AG09309 (cell line): ENCODE measurements around the gene SWAP70.

Source experiments
- DNase-seq: peaks from one replicate; pipeline ENCODE4 v3.0.0-alpha.2; 2010; ENCODE audit warnings: low read depth
- H3K4me3 ChIP-seq: 2 replicates; pipeline ENCODE4 v1.5.1; 2011; ENCODE audit warnings: mild to moderate bottlenecking, low read depth, low read length, moderate library complexity; ENCODE audit not compliant: control insufficient read depth
- TF ChIP-seq, protein P1 (sequence below): IDR thresholded peaks from 2 replicates; pipeline ENCODE4 v1.5.1; 2011; ENCODE audit warnings: mild to moderate bottlenecking, low read depth, low read length, inconsistent platforms; ENCODE audit not compliant: insufficient read depth, control insufficient read depth; ENCODE audit errors: missing control alignments

SWAP70 gene

DNA sequence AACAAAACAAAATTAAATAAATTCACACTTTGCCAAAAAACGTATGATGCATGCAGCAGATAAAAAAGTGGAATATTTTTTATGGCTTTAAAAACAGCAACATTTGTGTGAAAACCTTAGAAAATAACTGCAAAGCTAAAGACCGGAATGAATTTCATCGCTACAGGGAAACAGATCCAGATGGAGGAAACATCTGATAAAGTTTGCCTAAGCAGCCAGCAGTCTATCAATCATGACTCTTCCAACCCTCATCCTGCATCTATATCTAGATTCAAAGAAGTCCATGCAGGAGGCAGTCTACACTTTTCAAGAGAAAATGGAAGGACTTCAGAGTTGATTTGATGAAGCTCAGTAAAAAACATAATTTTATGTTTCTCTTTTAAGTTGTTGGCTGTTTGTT is 126.8 kb downstream of the SWAP70 start:
- DNase-seq: no peak
- no peak overlapping the region for H3K4me3 ChIP-seq
- TF ChIP-seq, protein P1, sequence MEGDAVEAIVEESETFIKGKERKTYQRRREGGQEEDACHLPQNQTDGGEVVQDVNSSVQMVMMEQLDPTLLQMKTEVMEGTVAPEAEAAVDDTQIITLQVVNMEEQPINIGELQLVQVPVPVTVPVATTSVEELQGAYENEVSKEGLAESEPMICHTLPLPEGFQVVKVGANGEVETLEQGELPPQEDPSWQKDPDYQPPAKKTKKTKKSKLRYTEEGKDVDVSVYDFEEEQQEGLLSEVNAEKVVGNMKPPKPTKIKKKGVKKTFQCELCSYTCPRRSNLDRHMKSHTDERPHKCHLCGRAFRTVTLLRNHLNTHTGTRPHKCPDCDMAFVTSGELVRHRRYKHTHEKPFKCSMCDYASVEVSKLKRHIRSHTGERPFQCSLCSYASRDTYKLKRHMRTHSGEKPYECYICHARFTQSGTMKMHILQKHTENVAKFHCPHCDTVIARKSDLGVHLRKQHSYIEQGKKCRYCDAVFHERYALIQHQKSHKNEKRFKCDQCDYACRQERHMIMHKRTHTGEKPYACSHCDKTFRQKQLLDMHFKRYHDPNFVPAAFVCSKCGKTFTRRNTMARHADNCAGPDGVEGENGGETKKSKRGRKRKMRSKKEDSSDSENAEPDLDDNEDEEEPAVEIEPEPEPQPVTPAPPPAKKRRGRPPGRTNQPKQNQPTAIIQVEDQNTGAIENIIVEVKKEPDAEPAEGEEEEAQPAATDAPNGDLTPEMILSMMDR: no peak

DNA sequence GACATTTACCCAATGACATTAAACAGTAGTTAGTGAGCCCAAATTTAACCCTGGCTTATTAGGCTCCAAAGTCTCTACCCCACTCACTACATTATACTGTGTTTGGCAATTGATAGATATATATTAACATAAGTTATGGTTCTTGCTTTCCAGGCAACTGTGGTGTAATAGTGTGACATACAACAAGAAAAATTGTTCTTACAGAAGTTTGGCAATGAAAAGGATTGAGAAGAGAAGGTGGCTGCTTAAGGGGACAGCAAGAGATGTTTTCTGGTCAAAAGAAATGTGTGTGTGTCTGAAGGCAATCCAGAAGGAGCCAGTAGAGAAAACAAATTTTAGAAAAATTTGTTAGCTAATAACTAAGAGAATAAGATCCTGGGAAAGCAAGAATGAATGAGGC is 132.4 kb downstream of the SWAP70 start:
- no peak for DNase-seq
- TF ChIP-seq, protein P1: no peak
- no peak overlapping the region for H3K4me3 ChIP-seq

DNA sequence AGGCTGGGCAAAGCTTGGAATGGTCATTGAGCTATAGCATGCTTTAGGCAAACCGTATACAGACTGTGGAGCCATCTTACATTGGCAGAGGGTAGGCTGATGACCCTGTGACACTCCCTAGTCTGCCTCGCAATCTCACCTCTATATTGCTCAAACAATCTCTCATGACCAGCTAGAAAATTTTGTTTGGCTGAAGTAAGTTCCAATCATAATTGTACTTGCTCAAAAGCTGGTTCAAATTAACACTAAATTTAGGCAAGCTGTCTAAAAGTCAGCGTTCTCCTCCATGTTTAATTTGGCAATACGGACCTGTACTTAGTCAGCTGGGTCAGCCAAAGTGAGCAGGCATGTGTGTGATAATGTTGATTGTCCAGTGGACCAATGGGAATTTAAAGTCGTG is 133.0 kb downstream of the SWAP70 start:
- TF ChIP-seq, protein P1: no peak
- H3K4me3 ChIP-seq: no peak overlapping the region
- DNase-seq: no peak

DNA sequence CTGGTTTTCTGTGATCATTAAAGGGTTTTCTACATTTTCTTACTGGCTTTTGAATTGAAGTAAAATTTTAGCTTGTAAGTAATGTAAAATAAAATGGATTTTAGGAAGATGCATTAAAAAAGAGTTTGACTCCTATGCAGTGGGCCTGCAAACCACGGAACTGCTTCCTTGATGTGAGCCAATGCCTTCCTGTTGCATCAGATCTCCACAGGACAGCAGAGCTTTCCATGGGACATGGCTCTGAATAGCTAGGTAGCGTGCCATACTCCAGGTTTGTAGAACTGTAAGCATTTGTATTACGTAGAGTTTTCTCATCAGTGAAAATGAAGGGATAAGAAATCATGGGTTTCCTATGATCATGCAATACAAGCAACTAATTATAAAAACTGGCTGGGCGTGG is 133.4 kb downstream of the SWAP70 start:
- no peak overlapping the region for H3K4me3 ChIP-seq
- no peak for DNase-seq
- TF ChIP-seq, protein P1: no peak

DNA sequence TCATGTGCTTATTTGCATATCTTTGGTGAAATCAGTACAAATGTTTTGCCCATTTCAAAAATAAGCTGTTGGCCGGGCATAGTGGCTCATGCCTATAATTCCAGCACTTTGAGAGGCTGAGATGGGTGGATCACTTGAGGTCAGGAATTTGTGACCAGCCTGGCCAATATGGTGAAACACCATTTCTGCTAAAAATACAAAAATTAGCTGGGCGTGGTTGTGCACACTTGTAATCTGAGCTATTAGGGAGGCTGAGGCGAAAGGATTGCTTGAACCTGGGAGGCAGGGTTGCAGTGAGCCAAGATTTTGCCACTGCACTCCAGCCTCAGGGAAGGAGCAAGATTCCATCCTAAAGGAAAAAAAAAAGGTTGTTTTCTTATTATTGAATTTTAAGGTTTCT is 136.0 kb downstream of the SWAP70 start:
- DNase-seq: no peak
- no peak overlapping the region for H3K4me3 ChIP-seq
- TF ChIP-seq, protein P1: no peak

DNA sequence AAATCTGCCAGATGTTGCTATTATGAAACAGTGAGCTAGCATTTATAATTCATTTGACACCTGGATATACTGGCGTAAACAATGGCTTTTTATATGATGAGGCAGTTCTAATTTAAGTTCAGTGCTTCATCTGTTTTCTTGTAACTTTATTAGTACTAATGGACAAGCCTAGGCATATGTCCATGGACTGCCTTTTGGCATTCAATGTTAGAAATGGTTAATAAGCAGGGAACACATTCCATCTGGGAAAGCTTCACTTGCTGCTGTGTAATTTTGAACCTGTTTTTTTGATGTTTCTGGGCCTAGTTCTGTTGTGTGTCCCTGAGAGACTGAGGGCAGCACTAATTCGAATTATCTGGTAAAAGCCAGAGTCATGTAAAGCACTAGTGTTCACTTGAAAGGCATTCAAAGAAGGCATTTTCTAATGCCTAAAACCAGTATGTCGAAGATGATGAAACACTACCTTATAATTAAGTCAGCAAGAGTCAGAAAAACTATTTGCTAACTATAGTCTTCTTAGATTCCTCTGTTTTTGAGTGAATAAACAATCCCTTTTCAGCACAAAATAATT is 138.5 kb downstream of the SWAP70 start:
- DNase-seq: peak; percentile 91

More for the DNA sequence above, 138.5 kb downstream of the SWAP70 start:
- no peak overlapping the region for H3K4me3 ChIP-seq
- TF ChIP-seq, protein P1: no peak
